ENCODE results near the gene FAM25C.
"Not testable (repeated sequence)": the region's sequence is repeated elsewhere in the genome, so short reads cannot be mapped to it uniquely, and the experiment has no call there.

DNA sequence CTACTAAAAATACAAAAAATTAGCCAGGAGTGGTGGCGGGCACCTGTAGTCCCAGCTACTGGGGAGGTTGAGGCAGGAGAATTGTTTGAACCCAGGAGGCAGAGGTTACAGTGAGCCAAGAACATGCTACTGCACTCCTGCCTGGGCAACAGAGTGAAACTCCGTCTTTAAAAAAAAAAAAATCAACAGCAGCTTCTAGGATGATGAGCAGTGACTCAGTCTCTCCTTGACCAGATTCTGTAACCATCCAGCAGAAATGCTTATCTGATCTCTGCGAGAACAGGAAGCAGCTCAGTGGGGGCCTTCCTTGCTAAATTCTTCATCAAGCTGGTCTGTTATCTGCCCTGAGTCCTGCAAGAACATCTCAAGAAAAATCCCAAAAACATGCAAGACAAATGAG, 5.5 kb downstream of the FAM25C start:
- TF ChIP-seq, protein P1, sequence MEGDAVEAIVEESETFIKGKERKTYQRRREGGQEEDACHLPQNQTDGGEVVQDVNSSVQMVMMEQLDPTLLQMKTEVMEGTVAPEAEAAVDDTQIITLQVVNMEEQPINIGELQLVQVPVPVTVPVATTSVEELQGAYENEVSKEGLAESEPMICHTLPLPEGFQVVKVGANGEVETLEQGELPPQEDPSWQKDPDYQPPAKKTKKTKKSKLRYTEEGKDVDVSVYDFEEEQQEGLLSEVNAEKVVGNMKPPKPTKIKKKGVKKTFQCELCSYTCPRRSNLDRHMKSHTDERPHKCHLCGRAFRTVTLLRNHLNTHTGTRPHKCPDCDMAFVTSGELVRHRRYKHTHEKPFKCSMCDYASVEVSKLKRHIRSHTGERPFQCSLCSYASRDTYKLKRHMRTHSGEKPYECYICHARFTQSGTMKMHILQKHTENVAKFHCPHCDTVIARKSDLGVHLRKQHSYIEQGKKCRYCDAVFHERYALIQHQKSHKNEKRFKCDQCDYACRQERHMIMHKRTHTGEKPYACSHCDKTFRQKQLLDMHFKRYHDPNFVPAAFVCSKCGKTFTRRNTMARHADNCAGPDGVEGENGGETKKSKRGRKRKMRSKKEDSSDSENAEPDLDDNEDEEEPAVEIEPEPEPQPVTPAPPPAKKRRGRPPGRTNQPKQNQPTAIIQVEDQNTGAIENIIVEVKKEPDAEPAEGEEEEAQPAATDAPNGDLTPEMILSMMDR (IDR thresholded peaks at IDR 0.05) = not testable (repeated sequence)
- TF ChIP-seq ZFX (IDR thresholded peaks at IDR 0.05; ENCODE audit: borderline replicate concordance) = not testable (repeated sequence)
